GM18909 (cell line): ENCODE results near the gene TAOK1.

Experiments
- ATAC-seq: cut with Tn5 transposase; IDR thresholded peaks from one replicate; pipeline ENCODE4 v1.9.1; 2021; ENCODE audit warnings: mild to moderate bottlenecking; ENCODE audit not compliant: unreplicated experiment, poor library complexity

Gene TAOK1

GRCh38 chr17:29578626-29579485 is 188.7 kb downstream of the TAOK1 start:
- no peak for ATAC-seq

GRCh38 chr17:29579866-29580771 is 190.0 kb downstream of the TAOK1 start:
- ATAC-seq: peak; percentile 78

- no peak for ATAC-seq
Measured at GRCh38 chr17:29581583-29582253, 191.6 kb downstream of the TAOK1 start.

GRCh38 chr17:29582254-29582765 is 192.1 kb downstream of the TAOK1 start:
- no peak for ATAC-seq

GRCh38 chr17:29582772-29583171 is 192.6 kb downstream of the TAOK1 start:
- ATAC-seq: no peak

GRCh38 chr17:29583324-29584248 is 193.4 kb downstream of the TAOK1 start:
- ATAC-seq: no peak

- ATAC-seq: no peak
Measured at GRCh38 chr17:29584452-29585079, 194.4 kb downstream of the TAOK1 start.

GRCh38 chr17:29585080-29585751 is 195.1 kb downstream of the TAOK1 start:
- ATAC-seq: no peak

- no peak for ATAC-seq
Measured at GRCh38 chr17:29586676-29587469, 196.7 kb downstream of the TAOK1 start.

GRCh38 chr17:29587591-29587990 is 197.4 kb downstream of the TAOK1 start:
- no peak for ATAC-seq

GRCh38 chr17:29588017-29588561 is 197.9 kb downstream of the TAOK1 start:
- no peak for ATAC-seq

- ATAC-seq: peak; percentile 22
Measured at GRCh38 chr17:29588562-29589411, 198.6 kb downstream of the TAOK1 start.

- ATAC-seq: peak; percentile 58
Measured at GRCh38 chr17:29589524-29590410, 199.6 kb downstream of the TAOK1 start, which contains the start of gene GIT1. Gene GIT1, minus strand, starts transcription at chr17:29589648. Its CDS starts 270 bp downstream, at chr17:29589378.

GRCh38 chr17:29590411-29591145 is 200.4 kb downstream of the TAOK1 start:
- ATAC-seq: no peak
